ENCODE results near the gene NUDCD2. TPM values are rescaled to one million over a fixed set of nuclear protein-coding genes. Genes with fewer than 3 reads are reported as not detected.
A peak's percentile ranks its signal among the peaks of the same experiment; 100 is the strongest.

Gene NUDCD2
- total RNA-seq (2022) (36.5 and 44.9 TPM in 2 replicates), Bru-seq, nascent RNA (percentile 74 among the genes with signal in this experiment), BruChase-seq, experiment 1, labeled RNA remaining after a 6-hour chase (percentile 76 among the genes with signal in this experiment), BruChase-seq, experiment 2, labeled RNA remaining after a 2-hour chase (percentile 71 among the genes with signal in this experiment)
- long read RNA-seq, full-length matches to known transcripts, result 93 of 137 reads
- long read RNA-seq, partial matches to known transcripts, result 0 of 137 reads
- long read RNA-seq, other reads (novel, unspliced or antisense), result 44 of 137 reads

GRCh38 chr5:163459819-163460561, at the start of gene NUDCD2:
NUDCD2 (minus strand) TSS chr5:163460102; CDS start chr5:163460050, 52 bp downstream.
- CTCF ChIA-PET, result interaction anchor here (0.7 to 2.2 kb wide), 6 partner anchors 11 to 97 kb away, joined by 3 to 10 read pairs (median 5); partner anchors contain the start of gene MAT2B
- Mint-ChIP-seq H3K27me3 (ENCODE audit: unreplicated experiment) (no peaks in the 10 kb centered on the region), H3K9me3 (ENCODE audit: low read depth, unreplicated experiment) (no peaks in the 10 kb centered on the region), H3K4me3 (ENCODE audit: low read depth, unreplicated experiment) (peak within 1 kb of the TSS; percentile 79), H3K27ac (ENCODE audit: unreplicated experiment) (peak within 1 kb of the TSS; percentile 76), H3K4me1 (ENCODE audit: low read depth, unreplicated experiment) (peaks cover 36% of the 10 kb centered on the region), H3K36me3 (ENCODE audit: insufficient read depth, unreplicated experiment) (peaks cover 65% of the 10 kb centered on the region)
- peak; percentile 94 for DNase-seq
- peak; percentile 25 for TF ChIP-seq CTCF (IDR thresholded peaks at IDR 0.05; ENCODE audit: unreplicated experiment)
- BruUV-seq (replicated peaks), result no TSS peak
- intact Hi-C loops (cut with micrococcal nuclease; ENCODE audit: unreplicated experiment), result loop anchor here (1.0 to 2.0 kb wide), 3 partner anchors 23 to 45 kb away; partner anchors contain the start of genes CCNG1 and MAT2B

- CTCF ChIA-PET, result no interaction called here
- peak; percentile 26 for DNase-seq
- no peaks in the 10 kb centered on the region for H3K9me3 Mint-ChIP-seq (ENCODE audit: low read depth, unreplicated experiment)
- peak overlapping the region; percentile 81 for H3K27ac Mint-ChIP-seq (ENCODE audit: unreplicated experiment)
- H3K27me3 Mint-ChIP-seq (ENCODE audit: unreplicated experiment), result no peaks in the 10 kb centered on the region
- no TSS peak for BruUV-seq (replicated peaks)
- peaks cover 21% of the 10 kb centered on the region for H3K4me1 Mint-ChIP-seq (ENCODE audit: low read depth, unreplicated experiment)
- intact Hi-C loops (cut with micrococcal nuclease; ENCODE audit: unreplicated experiment), result no loop called here
- peak overlapping the region; percentile 98 for H3K4me3 Mint-ChIP-seq (ENCODE audit: low read depth, unreplicated experiment)
- H3K36me3 Mint-ChIP-seq (ENCODE audit: insufficient read depth, unreplicated experiment), result peaks cover 48% of the 10 kb centered on the region
- no peak for TF ChIP-seq CTCF (IDR thresholded peaks at IDR 0.05; ENCODE audit: unreplicated experiment)
These were observed 49.5 kb upstream of the NUDCD2 start for GRCh38 chr5:163509291-163509951.

GRCh38 chr5:163508753-163509152, 48.9 kb upstream of the NUDCD2 start:
- intact Hi-C loops (cut with micrococcal nuclease; ENCODE audit: unreplicated experiment), result no loop called here
- DNase-seq, result no peak
- Mint-ChIP-seq H3K36me3 (ENCODE audit: insufficient read depth, unreplicated experiment) (peaks cover 55% of the 10 kb centered on the region), H3K4me3 (ENCODE audit: low read depth, unreplicated experiment) (peak overlapping the region; percentile 98), H3K27me3 (ENCODE audit: unreplicated experiment) (no peaks in the 10 kb centered on the region), H3K27ac (ENCODE audit: unreplicated experiment) (peak overlapping the region; percentile 81), H3K4me1 (ENCODE audit: low read depth, unreplicated experiment) (peaks cover 21% of the 10 kb centered on the region), H3K9me3 (ENCODE audit: low read depth, unreplicated experiment) (no peaks in the 10 kb centered on the region)
- no TSS peak for BruUV-seq (replicated peaks)
- CTCF ChIA-PET, result no interaction called here
- no peak for TF ChIP-seq CTCF (IDR thresholded peaks at IDR 0.05; ENCODE audit: unreplicated experiment)

- no peaks in the 10 kb centered on the region for H3K27me3 Mint-ChIP-seq (ENCODE audit: unreplicated experiment)
- BruUV-seq (replicated peaks), result no TSS peak
- no peak for DNase-seq
- no peak for TF ChIP-seq CTCF (IDR thresholded peaks at IDR 0.05; ENCODE audit: unreplicated experiment)
- CTCF ChIA-PET, result interaction anchor here (0.7 kb wide), 3 partner anchors 15 to 989 kb away, joined by 3 to 11 read pairs (median 6); no protein-coding TSS in a partner anchor
- peaks cover 21% of the 10 kb centered on the region for H3K4me1 Mint-ChIP-seq (ENCODE audit: low read depth, unreplicated experiment)
- H3K9me3 Mint-ChIP-seq (ENCODE audit: low read depth, unreplicated experiment), result no peaks in the 10 kb centered on the region
- intact Hi-C loops (cut with micrococcal nuclease; ENCODE audit: unreplicated experiment), result no loop called here
- H3K27ac Mint-ChIP-seq (ENCODE audit: unreplicated experiment), result peak overlapping the region; percentile 83
- peak overlapping the region; percentile 98 for H3K4me3 Mint-ChIP-seq (ENCODE audit: low read depth, unreplicated experiment)
- peaks cover 51% of the 10 kb centered on the region for H3K36me3 Mint-ChIP-seq (ENCODE audit: insufficient read depth, unreplicated experiment)
These were observed 46.8 kb upstream of the NUDCD2 start for GRCh38 chr5:163506726-163507125.

All from Calu3 (cell line).